ENCODE data around the gene CIAO2A. TPM values are rescaled to one million over a fixed set of nuclear protein-coding genes. Genes with fewer than 3 reads are reported as not detected.
"Not testable (repeated sequence)": the region's sequence is repeated elsewhere in the genome, so short reads cannot be mapped to it uniquely, and the experiment has no call there.

The CIAO2A gene
- total RNA-seq, 6 experiments from 2014 or later: 84.2 to 186 (median 126) TPM

GRCh38 chr15:64067564-64068030, 26.0 kb downstream of the CIAO2A start:
- 53% methylated on average over 5 of the region's 11 CpGs for WGBS (ENCODE audit: insufficient coverage, low coverage, low lambda C conversion rate, missing lambda C conversion rate)
- Histone ChIP-seq H3K4me1 (peaks cover 0 to 50% (median 21%) of the 10 kb centered on the region in 4 donors), H3K36me3 (no peaks in the 10 kb centered on the region), H3K27ac (no peak overlapping the region), H3K27me3 (no peaks in the 10 kb centered on the region), H3K9me3 (no peaks in the 10 kb centered on the region), H3K4me3 (no peak overlapping the region)
- intact Hi-C loops (cut with DNase I): loop anchor here in 1 of 2 donors (10.0 kb wide), 1 partner anchor 323 kb away; no protein-coding TSS in a partner anchor
- TF ChIP-seq POLR2A (IDR thresholded peaks at IDR 0.05): no peak
- peak; percentile 82 to 85 (median 84) for TF ChIP-seq CTCF (IDR thresholded peaks at IDR 0.05)
- peak; percentile 57 to 74 (median 62) for ATAC-seq
- DNase-seq: peak; percentile 49 to 67 (median 61)

DNA sequence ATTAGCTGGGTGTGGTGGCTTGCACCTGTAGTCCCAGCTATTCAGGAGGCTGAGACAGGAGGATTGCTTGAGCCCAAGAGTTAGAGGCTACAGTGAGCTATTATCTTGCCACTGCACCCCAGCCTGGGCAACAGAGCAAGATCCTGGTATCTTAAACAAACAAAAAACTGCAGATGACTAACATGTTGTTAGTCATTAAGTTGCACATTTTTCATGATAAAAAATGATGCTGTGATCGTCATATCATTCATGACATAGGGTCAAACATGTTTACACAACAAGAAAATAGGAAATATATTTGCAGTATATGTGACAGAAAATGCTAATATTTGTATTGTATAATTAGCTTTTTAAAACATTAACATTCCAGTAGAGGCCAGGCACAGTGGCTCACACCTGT, 27.2 kb downstream of the CIAO2A start:
- no peaks in the 10 kb centered on the region for H3K36me3 ChIP-seq
- H3K9me3 ChIP-seq: no peaks in the 10 kb centered on the region
- intact Hi-C loops (cut with DNase I): loop anchor here in 1 of 2 donors (10.0 kb wide), 1 partner anchor 322 kb away; no protein-coding TSS in a partner anchor
- TF ChIP-seq CTCF (IDR thresholded peaks at IDR 0.05): no peak
- TF ChIP-seq POLR2A (IDR thresholded peaks at IDR 0.05): no peak
- H3K4me3 ChIP-seq: no peak overlapping the region
- ATAC-seq (no peak), DNase-seq (peak in 1 of 3 donors; percentile 14)
- 25% methylated on average over 1 of the region's 1 CpG for WGBS (ENCODE audit: insufficient coverage, low coverage, low lambda C conversion rate, missing lambda C conversion rate)
- peaks cover 0 to 39% (median 15%) of the 10 kb centered on the region in 4 donors for H3K4me1 ChIP-seq
- H3K27me3 ChIP-seq: no peaks in the 10 kb centered on the region
- H3K27ac ChIP-seq: no peak overlapping the region

DNA sequence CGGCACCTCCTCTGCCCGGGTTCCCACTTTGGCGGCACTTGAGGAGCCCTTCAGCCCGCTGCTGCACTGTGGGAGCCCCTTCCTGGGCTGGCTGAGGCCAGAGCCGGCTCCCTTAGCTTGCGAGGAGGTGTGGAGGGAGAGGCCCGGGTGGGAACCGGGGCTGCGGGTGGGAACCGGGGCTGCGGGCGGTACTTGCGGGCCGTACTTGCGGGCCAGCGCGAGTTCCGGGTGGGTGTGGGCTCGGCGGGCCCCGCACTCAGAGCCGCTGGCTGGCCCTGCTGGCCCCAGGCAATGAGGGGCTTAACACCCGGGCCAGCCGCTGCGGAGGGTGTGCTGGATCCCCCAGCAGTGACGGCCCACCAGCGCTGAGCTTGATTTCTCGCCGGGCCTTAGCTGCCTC, 32.9 kb downstream of the CIAO2A start:
- intact Hi-C loops (cut with DNase I): loop anchor here in 1 of 2 donors (10.0 kb wide), 1 partner anchor 316 kb away; no protein-coding TSS in a partner anchor
- no CpG with 5 or more reads among the region's 29 CpGs for WGBS (ENCODE audit: insufficient coverage, low coverage, low lambda C conversion rate, missing lambda C conversion rate)
- Histone ChIP-seq H3K27me3 (no peaks in the 10 kb centered on the region), H3K36me3 (no peaks in the 10 kb centered on the region), H3K4me3 (no peak overlapping the region), H3K27ac (no peak overlapping the region), H3K4me1 (no peaks in the 10 kb centered on the region), H3K9me3 (no peaks in the 10 kb centered on the region)
- TF ChIP-seq CTCF (IDR thresholded peaks at IDR 0.05) (no peak), POLR2A (IDR thresholded peaks at IDR 0.05) (no peak)
- ATAC-seq: no peak
- no peak for DNase-seq

DNA sequence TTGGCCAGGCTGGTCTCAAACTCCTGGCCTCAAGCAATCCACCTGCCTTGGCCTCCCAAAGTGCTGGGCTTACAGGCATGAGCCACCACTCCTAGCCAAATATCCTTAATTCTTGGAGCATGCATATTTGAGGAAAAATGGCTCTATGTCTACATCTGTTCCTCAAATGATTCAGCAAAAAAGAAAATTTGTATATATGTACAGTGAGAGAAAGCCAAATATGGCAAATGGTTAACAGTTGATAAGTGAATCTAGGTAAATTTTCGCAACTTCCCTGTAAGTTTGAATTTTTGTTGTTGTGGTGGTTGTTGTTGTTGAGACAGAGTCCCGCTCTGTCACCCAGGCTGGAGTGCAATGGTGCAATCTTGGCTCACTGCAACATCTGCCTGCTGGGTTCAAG, 34.5 kb downstream of the CIAO2A start:
- DNase-seq; intact Hi-C loops (cut with DNase I); H3K27ac ChIP-seq; H3K9me3 ChIP-seq; H3K36me3 ChIP-seq; H3K4me3 ChIP-seq; H3K4me1 ChIP-seq; H3K27me3 ChIP-seq; ATAC-seq: not testable (repeated sequence)
- 90% methylated on average over 2 of the region's 2 CpGs for WGBS (ENCODE audit: insufficient coverage, low coverage, low lambda C conversion rate, missing lambda C conversion rate)

- Histone ChIP-seq H3K9me3 (no peaks in the 10 kb centered on the region), H3K27ac (no peak overlapping the region), H3K27me3 (no peaks in the 10 kb centered on the region), H3K4me1 (no peaks in the 10 kb centered on the region), H3K4me3 (no peak overlapping the region), H3K36me3 (no peaks in the 10 kb centered on the region)
- no peak for ATAC-seq
- intact Hi-C loops (cut with DNase I): no loop called here
- 79% methylated on average over 5 of the region's 5 CpGs for WGBS (ENCODE audit: insufficient coverage, low coverage, low lambda C conversion rate, missing lambda C conversion rate)
- DNase-seq: no peak
- TF ChIP-seq POLR2A (IDR thresholded peaks at IDR 0.05) (no peak), CTCF (IDR thresholded peaks at IDR 0.05) (no peak)
These were observed 35.4 kb downstream of the CIAO2A start for GRCh38 chr15:64058279-64058678.

DNA sequence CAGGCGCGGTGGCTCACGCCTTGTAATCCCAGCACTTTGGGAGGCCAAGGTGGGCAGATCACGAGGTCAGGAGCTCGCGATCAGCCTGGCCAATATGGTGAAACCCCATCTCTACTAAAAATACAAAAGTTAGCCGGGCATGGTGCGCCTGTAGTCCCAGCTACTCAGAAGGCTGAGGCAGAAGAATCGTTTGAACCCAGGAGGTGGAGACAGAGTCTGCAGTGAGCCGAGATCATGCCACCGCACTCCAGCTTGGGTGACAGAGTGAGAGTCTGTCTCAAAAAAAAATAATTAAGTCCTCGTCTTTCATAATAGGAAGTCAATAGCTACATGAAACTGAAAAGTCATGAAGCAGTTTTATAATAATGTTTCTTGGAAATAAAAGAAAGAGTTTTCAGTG, 40.0 kb downstream of the CIAO2A start:
- DNase-seq; ATAC-seq; H3K27me3 ChIP-seq; H3K4me3 ChIP-seq; intact Hi-C loops (cut with DNase I); H3K4me1 ChIP-seq; H3K36me3 ChIP-seq; H3K9me3 ChIP-seq; H3K27ac ChIP-seq: not testable (repeated sequence)
- WGBS (ENCODE audit: insufficient coverage, low coverage, low lambda C conversion rate, missing lambda C conversion rate): 87% methylated on average over 10 of the region's 12 CpGs
